ENCODE measurements around the gene PHACTR3. TPM values are rescaled to one million over a fixed set of nuclear protein-coding genes. Genes with fewer than 3 reads are reported as not detected.
"Not testable (repeated sequence)": the region's sequence is repeated elsewhere in the genome, so short reads cannot be mapped to it uniquely, and the experiment has no call there.

Gene PHACTR3
- polyA plus RNA-seq, 4 donors: 2.4 to 13.6 (median 11.2) TPM

GRCh38 chr20:59832406-59833363, 228.3 kb downstream of the PHACTR3 start:
- no peak for DNase-seq (ENCODE audit: low read depth in 4 of 4, low spot score in 3 of 4)

- DNase-seq (ENCODE audit: low read depth in 4 of 4, low spot score in 3 of 4): peak in 1 of 4 donors; percentile 11
Observed at GRCh38 chr20:59835057-59835447, 230.7 kb downstream of the PHACTR3 start.

GRCh38 chr20:59835448-59836395, 231.4 kb downstream of the PHACTR3 start:
- DNase-seq (ENCODE audit: low read depth in 4 of 4, low spot score in 3 of 4): peak; percentile 63 to 66 (median 64)

GRCh38 chr20:59836767-59837166, 232.4 kb downstream of the PHACTR3 start:
- DNase-seq (ENCODE audit: low read depth in 4 of 4, low spot score in 3 of 4): peak in 1 of 4 donors; percentile 21

GRCh38 chr20:59837623-59838394, 233.5 kb downstream of the PHACTR3 start:
- no peak for DNase-seq (ENCODE audit: low read depth in 4 of 4, low spot score in 3 of 4)

- DNase-seq (ENCODE audit: low read depth in 4 of 4, low spot score in 3 of 4): no peak
Observed at GRCh38 chr20:59839400-59839799, 235.1 kb downstream of the PHACTR3 start.

- no peak for DNase-seq (ENCODE audit: low read depth in 4 of 4, low spot score in 3 of 4)
Observed at GRCh38 chr20:59845472-59845871, 241.1 kb downstream of the PHACTR3 start.

- DNase-seq (ENCODE audit: low read depth in 4 of 4, low spot score in 3 of 4): no peak
Observed at GRCh38 chr20:59848182-59848581, 243.8 kb downstream of the PHACTR3 start.

GRCh38 chr20:59850018-59850641, 245.8 kb downstream of the PHACTR3 start:
- peak in 1 of 4 donors; percentile 30 for DNase-seq (ENCODE audit: low read depth in 4 of 4, low spot score in 3 of 4)

- not testable (repeated sequence) for DNase-seq (ENCODE audit: low read depth in 4 of 4, low spot score in 3 of 4)
Observed at GRCh38 chr20:59856526-59856925, 252.2 kb downstream of the PHACTR3 start.

- DNase-seq (ENCODE audit: low read depth in 4 of 4, low spot score in 3 of 4): not testable (repeated sequence)
Observed at GRCh38 chr20:59856941-59857340, 252.6 kb downstream of the PHACTR3 start.

- no peak for DNase-seq (ENCODE audit: low read depth in 4 of 4, low spot score in 3 of 4)
Observed at GRCh38 chr20:59857966-59858365, 253.6 kb downstream of the PHACTR3 start.

GRCh38 chr20:59858425-59858824, 254.1 kb downstream of the PHACTR3 start:
- DNase-seq (ENCODE audit: low read depth in 4 of 4, low spot score in 3 of 4): no peak

- DNase-seq (ENCODE audit: low read depth in 4 of 4, low spot score in 3 of 4): no peak
Observed at GRCh38 chr20:59861401-59861800, 257.1 kb downstream of the PHACTR3 start.

- no peak for DNase-seq (ENCODE audit: low read depth in 4 of 4, low spot score in 3 of 4)
Observed at GRCh38 chr20:59863058-59863457, 258.7 kb downstream of the PHACTR3 start.

GRCh38 chr20:59864726-59865125, 260.4 kb downstream of the PHACTR3 start:
- no peak for DNase-seq (ENCODE audit: low read depth in 4 of 4, low spot score in 3 of 4)

- no peak for DNase-seq (ENCODE audit: low read depth in 4 of 4, low spot score in 3 of 4)
Observed at GRCh38 chr20:59866338-59866737, 262.0 kb downstream of the PHACTR3 start.

GRCh38 chr20:59871096-59871495, 266.8 kb downstream of the PHACTR3 start:
- no peak for DNase-seq (ENCODE audit: low read depth in 4 of 4, low spot score in 3 of 4)

- DNase-seq (ENCODE audit: low read depth in 4 of 4, low spot score in 3 of 4): no peak
Observed at GRCh38 chr20:59873409-59873808, 269.1 kb downstream of the PHACTR3 start.

- DNase-seq (ENCODE audit: low read depth in 4 of 4, low spot score in 3 of 4): no peak
Observed at GRCh38 chr20:59880198-59880597, 275.9 kb downstream of the PHACTR3 start.
